PC-9 (cell line): ENCODE results near the gene CAST. TPM values are rescaled to one million over a fixed set of nuclear protein-coding genes. Genes with fewer than 3 reads are reported as not detected.

Source experiments
- BruUV-seq: library from RNA; stranded (reverse); fragments of 400-500 nt; replicated peaks from 2 replicates; lab custom pipeline; 2021; lab: Mats Ljungman, UMichigan
- CTCF ChIA-PET: fragments of 300-600 bp; sonication (Branson Sonifier 250); formaldehyde crosslinking; loops from one replicate; lab custom pipeline; 2022; ENCODE audit warnings: antibody characterized with exemption; lab: Charles Lee
- POLR2A ChIA-PET: fragments of 300-600 bp; sonication (Branson Sonifier 250); formaldehyde crosslinking; loops from one replicate; lab custom pipeline; 2022; ENCODE audit warnings: antibody characterized with exemption; ENCODE audit not compliant: unreplicated experiment; lab: Charles Lee
- DNase-seq, 2 experiments: peaks; one replicate each; pipeline versions ENCODE4 v3.0.0 to v3.0.0-alpha.2; 2015 to 2022; ENCODE audit warnings: mixed read lengths in 1 of 2
- H2AFZ ChIP-seq: fragments of 200-600 bp; sonication (generic); 2 replicates; pipeline ENCODE4 v1.8.1; 2017; ENCODE audit warnings: antibody characterized with exemption
- H3F3A ChIP-seq: fragments of 200-600 bp; sonication (generic); 2 replicates; pipeline ENCODE4 v1.8.1; 2017; ENCODE audit warnings: antibody characterized with exemption, mild to moderate bottlenecking, low read depth; ENCODE audit not compliant: insufficient read depth
- H3K27ac ChIP-seq: fragments of 200-600 bp; sonication (generic); 2 replicates; pipeline ENCODE4 v1.6.1; 2016; ENCODE audit warnings: mixed run types
- H3K27me3 ChIP-seq: fragments of 200-600 bp; sonication (generic); 2 replicates; pipeline ENCODE4 v1.6.1; 2016; ENCODE audit warnings: low read depth, mixed run types; ENCODE audit not compliant: insufficient read depth
- H3K36me3 ChIP-seq: fragments of 200-600 bp; sonication (generic); 2 replicates; pipeline ENCODE4 v1.6.1; 2016; ENCODE audit warnings: low read depth, mixed run types
- H3K4me1 ChIP-seq: fragments of 200-600 bp; sonication (generic); replicated peaks from 2 replicates; pipeline ENCODE4 v1.6.1; 2016; ENCODE audit warnings: mixed run types; ENCODE audit not compliant: insufficient read depth
- H3K4me2 ChIP-seq: fragments of 200-600 bp; sonication (generic); 2 replicates; pipeline ENCODE4 v1.6.1; 2017; ENCODE audit warnings: mixed run types
- H3K4me3 ChIP-seq: fragments of 200-600 bp; sonication (generic); 2 replicates; pipeline ENCODE4 v1.6.1; 2016; ENCODE audit warnings: mixed run types
- H3K79me2 ChIP-seq: fragments of 200-600 bp; sonication (generic); 2 replicates; pipeline ENCODE4 v1.6.1; 2017; ENCODE audit warnings: low read depth, mixed run types
- H3K9me2 ChIP-seq: fragments of 200-600 bp; sonication (generic); 2 replicates; pipeline ENCODE4 v1.8.1; 2017; ENCODE audit warnings: mild to moderate bottlenecking; ENCODE audit not compliant: insufficient read depth
- H3K9me3 ChIP-seq: fragments of 200-600 bp; sonication (generic); 2 replicates; pipeline ENCODE4 v1.8.1; 2016; ENCODE audit warnings: low read depth; ENCODE audit not compliant: insufficient read depth
- H4K20me1 ChIP-seq: fragments of 200-600 bp; sonication (generic); 2 replicates; pipeline ENCODE4 v1.8.1; 2017; ENCODE audit not compliant: insufficient read depth
- EZH2 ChIP-seq: fragments of 200-600 bp; sonication (generic); IDR thresholded peaks from 2 replicates; pipeline ENCODE4 v1.8.0; 2017; ENCODE audit warnings: antibody characterized with exemption, low read depth
- intact Hi-C: fragments of 100-400 bp; cut with micrococcal nuclease; formaldehyde crosslinking; loops from one replicate; pipeline ENCODE4 v1.10.0; 2022; ENCODE audit not compliant: unreplicated experiment
- total RNA-seq: library from RNA; stranded (reverse); gene quantifications from 2 replicates; pipeline ENCODE4 v1.2.3, GENCODE V29; 2021
- TF ChIP-seq, protein P1 (sequence below): fragments of 200-600 bp; sonication (generic); conservative IDR thresholded peaks from 2 replicates; pipeline ENCODE4 v1.6.1; 2017; ENCODE audit warnings: mixed run types, antibody characterized with exemption, mild to moderate bottlenecking, moderate library complexity

CAST gene
- total RNA-seq, 1 experiment from 2014 or later: 289 TPM

DNA sequence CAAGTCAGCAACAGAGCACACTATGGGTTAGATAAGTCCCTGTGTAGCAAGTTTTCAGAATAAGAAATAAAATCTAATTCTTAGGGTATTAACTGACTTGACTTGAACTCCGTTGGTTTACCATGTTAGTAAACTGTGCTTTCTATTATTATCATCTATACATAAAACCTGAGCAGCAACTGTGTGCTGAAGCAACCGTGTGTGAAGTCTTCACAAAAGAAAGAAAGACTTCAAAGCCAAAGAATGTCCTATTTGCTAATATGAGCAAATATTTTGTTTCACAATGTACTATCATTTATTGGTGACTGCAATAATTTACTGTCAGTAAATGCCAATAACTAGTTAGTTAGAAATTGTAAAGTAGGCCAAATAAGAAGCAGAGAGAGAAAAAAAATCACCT lies 112.9 kb downstream of the CAST start:
- no TSS peak for BruUV-seq

DNA sequence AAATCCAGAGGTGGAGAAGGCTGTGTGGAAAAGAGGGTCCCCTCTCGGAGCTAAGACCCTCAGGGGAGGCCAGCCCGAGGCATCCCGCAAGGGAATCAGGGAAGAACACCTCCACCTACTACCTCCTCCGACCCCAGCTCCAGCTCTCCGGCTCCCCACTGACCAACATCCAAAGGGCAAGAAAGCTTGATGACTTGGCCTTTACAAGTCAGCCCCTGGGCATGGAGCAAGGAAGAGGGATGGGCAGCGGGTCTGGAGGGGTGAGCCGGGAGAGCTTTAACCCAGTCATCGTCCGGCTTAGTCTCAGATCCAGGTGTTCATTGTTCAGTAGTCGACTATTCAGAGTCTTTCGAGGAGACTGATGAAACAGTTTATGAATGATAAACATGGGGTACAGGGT lies 113.5 kb downstream of the CAST start:
- Histone ChIP-seq H3K79me2 (no peaks in the 10 kb centered on the region), H3K27me3 (no peaks in the 10 kb centered on the region), H3K9me3 (no peaks in the 10 kb centered on the region), H3K4me1 (peaks cover 5% of the 10 kb centered on the region), H3K9me2 (no peaks in the 10 kb centered on the region), H3K36me3 (peaks cover 31% of the 10 kb centered on the region), H4K20me1 (no peaks in the 10 kb centered on the region), H3K27ac (no peak overlapping the region), H3F3A (peaks cover 16% of the 10 kb centered on the region), H3K4me2 (no peak overlapping the region), H3K4me3 (no peak overlapping the region), H2AFZ (no peak overlapping the region)
- DNase-seq: no peak
- no peak for TF ChIP-seq EZH2
- TF ChIP-seq, protein P1, sequence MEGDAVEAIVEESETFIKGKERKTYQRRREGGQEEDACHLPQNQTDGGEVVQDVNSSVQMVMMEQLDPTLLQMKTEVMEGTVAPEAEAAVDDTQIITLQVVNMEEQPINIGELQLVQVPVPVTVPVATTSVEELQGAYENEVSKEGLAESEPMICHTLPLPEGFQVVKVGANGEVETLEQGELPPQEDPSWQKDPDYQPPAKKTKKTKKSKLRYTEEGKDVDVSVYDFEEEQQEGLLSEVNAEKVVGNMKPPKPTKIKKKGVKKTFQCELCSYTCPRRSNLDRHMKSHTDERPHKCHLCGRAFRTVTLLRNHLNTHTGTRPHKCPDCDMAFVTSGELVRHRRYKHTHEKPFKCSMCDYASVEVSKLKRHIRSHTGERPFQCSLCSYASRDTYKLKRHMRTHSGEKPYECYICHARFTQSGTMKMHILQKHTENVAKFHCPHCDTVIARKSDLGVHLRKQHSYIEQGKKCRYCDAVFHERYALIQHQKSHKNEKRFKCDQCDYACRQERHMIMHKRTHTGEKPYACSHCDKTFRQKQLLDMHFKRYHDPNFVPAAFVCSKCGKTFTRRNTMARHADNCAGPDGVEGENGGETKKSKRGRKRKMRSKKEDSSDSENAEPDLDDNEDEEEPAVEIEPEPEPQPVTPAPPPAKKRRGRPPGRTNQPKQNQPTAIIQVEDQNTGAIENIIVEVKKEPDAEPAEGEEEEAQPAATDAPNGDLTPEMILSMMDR: no peak
- BruUV-seq: no TSS peak
- ChIA-PET CTCF (no interaction called here), POLR2A (no interaction called here)
- intact Hi-C loops: no loop called here

More for the DNA sequence above, 112.9 kb downstream of the CAST start:
- no peaks in the 10 kb centered on the region for H3K79me2 ChIP-seq
- no peak overlapping the region for H3K4me3 ChIP-seq
- no peaks in the 10 kb centered on the region for H3K27me3 ChIP-seq
- H3K4me2 ChIP-seq: no peak overlapping the region
- CTCF ChIA-PET: no interaction called here
- POLR2A ChIA-PET: no interaction called here
- no peak for DNase-seq
- H3K4me1 ChIP-seq: no peaks in the 10 kb centered on the region
- no peaks in the 10 kb centered on the region for H3K9me3 ChIP-seq
- H2AFZ ChIP-seq: no peak overlapping the region
- H3K27ac ChIP-seq: no peak overlapping the region
- no peaks in the 10 kb centered on the region for H4K20me1 ChIP-seq
- no peak for TF ChIP-seq EZH2
- TF ChIP-seq, protein P1: no peak
- intact Hi-C loops: no loop called here
- peaks cover 10% of the 10 kb centered on the region for H3F3A ChIP-seq
- H3K9me2 ChIP-seq: no peaks in the 10 kb centered on the region
- H3K36me3 ChIP-seq: peaks cover 34% of the 10 kb centered on the region

DNA sequence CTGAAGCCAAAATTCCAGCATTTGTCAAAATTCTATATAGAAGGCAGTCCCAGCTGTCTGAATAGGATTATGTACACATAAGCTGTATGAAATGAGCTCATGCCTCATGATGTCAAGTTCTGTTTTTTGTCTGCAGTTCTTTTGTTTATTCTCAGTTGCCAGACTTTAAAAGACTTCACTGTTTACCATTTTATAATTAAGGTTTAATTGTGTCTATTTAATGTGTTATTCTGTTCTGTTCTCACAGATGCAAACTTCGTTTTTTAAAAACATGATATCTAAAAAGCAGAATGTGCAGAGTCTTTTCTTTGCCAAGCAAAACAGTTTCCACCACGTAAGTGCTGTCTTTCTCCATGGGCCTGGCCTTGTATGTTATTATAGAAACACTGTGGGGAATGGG lies 114.4 kb downstream of the CAST start:
- H3K4me2 ChIP-seq: no peak overlapping the region
- peaks cover 25% of the 10 kb centered on the region for H3F3A ChIP-seq
- ChIA-PET CTCF (no interaction called here), POLR2A (no interaction called here)
- BruUV-seq: no TSS peak
- no peaks in the 10 kb centered on the region for H3K9me3 ChIP-seq
- H2AFZ ChIP-seq: no peak overlapping the region
- H4K20me1 ChIP-seq: no peaks in the 10 kb centered on the region; the same call in 1 of the 2 replicates
- peaks cover 28% of the 10 kb centered on the region for H3K36me3 ChIP-seq
- H3K27ac ChIP-seq: no peak overlapping the region
- TF ChIP-seq, protein P1: no peak
- TF ChIP-seq EZH2: no peak
- intact Hi-C loops: no loop called here
- no peaks in the 10 kb centered on the region for H3K9me2 ChIP-seq
- no peaks in the 10 kb centered on the region for H3K27me3 ChIP-seq
- no peak overlapping the region for H3K4me3 ChIP-seq
- no peak for DNase-seq
- H3K79me2 ChIP-seq: no peaks in the 10 kb centered on the region
- H3K4me1 ChIP-seq: peaks cover 14% of the 10 kb centered on the region
